ENCODE measurements around the gene NOTCH4. TPM values are rescaled to one million over a fixed set of nuclear protein-coding genes. Genes with fewer than 3 reads are reported as not detected.

NOTCH4 gene
- total RNA-seq, 1 donor from 2014 or later: 0.26 TPM

- no peak for FAIRE-seq
- TF ChIP-seq CTCF (IDR thresholded peaks at IDR 0.05; ENCODE audit: insufficient read depth, low read length, severe bottlenecking): no peak
- Histone ChIP-seq H3K36me3 (ENCODE audit: control insufficient read depth, insufficient read depth, low read length) (peaks cover 6% of the 10 kb centered on the region), H3K27me3 (ENCODE audit: control insufficient read depth, insufficient read depth, low read length) (no peaks in the 10 kb centered on the region), H3K4me3 (ENCODE audit: low read depth, low read length) (peak overlapping the region; percentile 91)
- DNase-seq (ENCODE audit: low read depth): peak; percentile 47
Measured at GRCh38 chr6:32152769-32153563, 70.9 kb downstream of the NOTCH4 start.

- Histone ChIP-seq H3K4me3 (ENCODE audit: low read depth, low read length) (peak within 1 kb of the TSS; percentile 91), H3K27me3 (ENCODE audit: control insufficient read depth, insufficient read depth, low read length) (no peaks in the 10 kb centered on the region), H3K36me3 (ENCODE audit: control insufficient read depth, insufficient read depth, low read length) (peaks cover 3% of the 10 kb centered on the region)
- DNase-seq (ENCODE audit: low read depth) (no peak), FAIRE-seq (no peak)
- no peak for TF ChIP-seq CTCF (IDR thresholded peaks at IDR 0.05; ENCODE audit: insufficient read depth, low read length, severe bottlenecking)
Measured at GRCh38 chr6:32151863-32152768, 71.8 kb downstream of the NOTCH4 start, which contains the start of gene PRRT1. TSS of gene PRRT1 (minus strand) at chr6:32151939. CDS start at chr6:32151827, 112 bp downstream.

- no peak for FAIRE-seq
- Histone ChIP-seq H3K36me3 (ENCODE audit: control insufficient read depth, insufficient read depth, low read length) (peaks cover 3% of the 10 kb centered on the region), H3K4me3 (ENCODE audit: low read depth, low read length) (no peak overlapping the region), H3K27me3 (ENCODE audit: control insufficient read depth, insufficient read depth, low read length) (no peaks in the 10 kb centered on the region)
- DNase-seq (ENCODE audit: low read depth): no peak
- TF ChIP-seq CTCF (IDR thresholded peaks at IDR 0.05; ENCODE audit: insufficient read depth, low read length, severe bottlenecking): no peak
Measured at GRCh38 chr6:32151181-32151862, 72.5 kb downstream of the NOTCH4 start.

- H3K36me3 ChIP-seq (ENCODE audit: control insufficient read depth, insufficient read depth, low read length): no peaks in the 10 kb centered on the region
- H3K27me3 ChIP-seq (ENCODE audit: control insufficient read depth, insufficient read depth, low read length): no peaks in the 10 kb centered on the region
- DNase-seq (ENCODE audit: low read depth) (no peak), FAIRE-seq (no peak)
- TF ChIP-seq CTCF (IDR thresholded peaks at IDR 0.05; ENCODE audit: insufficient read depth, low read length, severe bottlenecking): no peak
- no peak overlapping the region for H3K4me3 ChIP-seq (ENCODE audit: low read depth, low read length)
Measured at GRCh38 chr6:32149932-32150870, 73.7 kb downstream of the NOTCH4 start.

Measured in bronchial epithelial cell (primary cell).